ENCODE measurements around the gene FAM163B.
"Not testable (repeated sequence)": the region's sequence is repeated elsewhere in the genome, so short reads cannot be mapped to it uniquely, and the experiment has no call there.

Gene FAM163B

DNA sequence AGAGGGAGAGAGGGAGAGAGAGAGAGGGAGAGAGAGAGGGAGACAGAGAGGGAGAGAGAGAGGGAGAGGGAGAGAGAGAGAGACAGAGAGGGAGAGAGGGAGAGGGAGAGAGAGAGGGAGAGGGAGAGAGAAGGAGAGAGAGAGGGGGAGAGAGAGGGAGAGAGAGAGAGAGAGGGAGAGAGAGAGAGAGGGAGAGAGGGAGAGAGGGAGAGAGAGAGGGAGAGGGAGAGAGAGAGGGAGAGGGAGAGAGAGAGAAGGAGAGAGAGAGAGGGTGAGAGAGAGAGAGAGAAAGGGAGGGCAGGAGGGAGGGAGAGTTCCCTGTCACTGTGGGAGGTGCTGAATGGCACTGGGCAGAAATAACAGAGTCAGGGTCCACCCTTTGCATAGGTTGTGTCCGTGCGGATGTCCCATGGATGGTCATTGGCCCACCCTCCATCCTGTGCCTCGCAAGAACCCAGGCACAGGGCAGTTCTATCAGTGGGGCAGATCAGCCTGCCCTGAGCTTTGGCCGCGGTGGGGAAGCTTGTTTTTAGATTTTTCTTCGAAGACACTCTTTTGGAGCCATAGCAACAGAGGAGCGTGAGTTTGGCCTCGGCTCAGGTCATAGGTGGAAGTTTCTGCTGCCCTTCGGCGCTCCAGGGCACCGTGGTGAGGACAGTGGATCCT lies 44.6 kb downstream of the FAM163B start:
- DNase-seq: no peak

DNA sequence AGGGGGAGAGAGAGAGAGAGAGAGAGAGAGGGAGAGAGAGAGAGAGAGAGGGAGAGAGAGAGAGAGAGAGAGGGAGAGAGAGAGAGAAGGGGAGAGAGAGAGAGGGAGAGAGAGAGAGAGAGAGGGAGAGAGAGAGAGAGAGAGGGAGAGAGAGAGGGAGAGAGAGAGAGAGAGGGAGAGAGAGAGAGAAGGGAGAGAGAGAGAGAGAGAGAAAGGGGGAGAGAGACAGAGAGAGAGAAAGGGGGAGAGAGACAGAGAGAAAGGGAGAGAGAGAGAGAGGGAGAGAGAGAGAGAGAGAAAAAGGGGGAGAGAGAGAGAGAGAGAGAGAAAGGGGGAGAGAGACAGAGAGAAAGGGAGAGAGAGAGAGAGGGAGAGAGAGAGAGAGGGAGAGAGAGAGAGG lies 45.4 kb downstream of the FAM163B start:
- DNase-seq: not testable (repeated sequence)

DNA sequence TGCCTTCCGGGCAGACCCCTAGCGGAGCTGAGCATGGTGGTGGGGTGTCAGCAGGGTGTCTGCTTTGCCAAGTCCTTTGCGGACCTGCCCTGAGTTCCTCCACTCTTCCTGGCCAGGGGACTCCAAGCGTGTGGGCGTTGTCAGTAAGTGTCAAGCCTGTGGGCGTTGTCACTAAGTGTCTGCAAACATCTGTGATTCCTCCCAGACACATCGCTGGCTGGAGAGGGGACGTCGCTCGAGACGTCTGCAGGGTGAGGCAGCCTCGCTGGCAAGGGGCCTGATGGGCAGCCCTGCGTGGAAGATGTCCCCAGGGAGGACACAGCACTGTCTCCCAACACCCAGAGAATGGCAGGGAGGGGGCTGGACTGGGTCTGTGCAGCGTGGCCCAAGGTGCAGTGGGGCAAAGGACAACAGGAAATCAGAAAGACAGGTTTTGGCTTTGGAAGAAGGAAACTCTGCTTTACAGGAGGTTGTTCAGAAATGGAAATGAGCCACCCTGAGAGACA lies 45.8 kb downstream of the FAM163B start:
- DNase-seq: no peak

DNA sequence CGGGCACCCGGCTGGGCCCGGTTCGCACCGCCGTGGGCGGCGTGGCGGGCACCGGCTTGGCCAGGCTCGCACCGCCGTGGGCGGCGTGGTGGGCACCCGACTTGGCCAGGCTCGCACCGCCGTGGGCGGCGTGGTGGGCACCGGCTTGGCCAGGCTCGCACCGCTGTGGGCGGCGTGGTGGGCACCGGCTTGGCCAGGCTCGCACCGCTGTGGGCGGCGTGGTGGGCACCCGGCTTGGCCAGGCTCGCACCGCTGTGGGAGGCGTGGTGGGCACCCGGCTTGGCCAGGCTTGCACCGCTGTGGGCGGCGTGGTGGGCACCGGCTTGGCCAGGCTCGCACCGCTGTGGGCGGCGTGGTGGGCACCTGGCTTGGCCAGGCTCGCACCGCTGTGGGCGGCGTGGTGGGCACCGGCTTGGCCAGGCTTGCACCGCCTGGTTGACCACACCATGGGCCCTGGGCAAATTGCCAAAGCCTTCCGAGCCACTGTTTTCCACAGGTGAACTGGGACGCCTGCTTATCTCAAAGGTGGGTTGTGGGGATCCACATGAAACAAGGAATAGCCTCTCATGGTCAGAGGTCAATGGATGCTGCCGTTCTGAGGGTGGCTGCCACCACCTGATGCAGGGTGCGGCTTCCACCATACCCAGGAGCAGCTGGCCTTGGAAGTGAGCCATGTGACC lies 46.4 kb downstream of the FAM163B start:
- no peak for DNase-seq

DNA sequence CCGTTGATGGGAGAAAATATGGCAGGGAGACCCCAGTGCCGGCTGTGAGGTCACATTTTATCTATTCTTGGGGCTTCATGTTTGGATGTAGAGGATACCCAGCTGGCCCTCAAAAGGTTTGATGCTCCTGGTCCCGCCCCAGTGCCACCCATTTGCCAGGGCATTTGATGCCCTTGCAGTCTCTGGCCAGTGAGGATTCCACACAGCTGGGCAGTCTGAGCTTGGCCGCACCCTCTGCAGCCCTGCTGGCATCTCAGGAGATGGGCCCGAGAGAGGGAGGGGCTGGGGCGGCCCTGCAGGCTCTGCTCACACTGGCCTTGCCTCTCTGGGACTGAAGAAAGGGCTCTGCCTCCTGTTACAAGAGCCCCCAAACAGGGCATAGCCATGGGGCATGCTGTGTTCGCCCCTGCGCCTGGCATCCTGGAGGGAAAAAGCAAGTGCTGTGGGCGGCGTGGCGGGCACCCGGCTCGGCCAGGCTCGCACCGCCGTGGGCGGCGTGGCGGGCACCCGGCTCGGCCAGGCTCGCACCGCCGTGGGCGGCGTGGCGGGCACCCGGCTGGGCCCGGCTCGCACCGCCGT lies 47.1 kb downstream of the FAM163B start:
- DNase-seq: no peak

DNA sequence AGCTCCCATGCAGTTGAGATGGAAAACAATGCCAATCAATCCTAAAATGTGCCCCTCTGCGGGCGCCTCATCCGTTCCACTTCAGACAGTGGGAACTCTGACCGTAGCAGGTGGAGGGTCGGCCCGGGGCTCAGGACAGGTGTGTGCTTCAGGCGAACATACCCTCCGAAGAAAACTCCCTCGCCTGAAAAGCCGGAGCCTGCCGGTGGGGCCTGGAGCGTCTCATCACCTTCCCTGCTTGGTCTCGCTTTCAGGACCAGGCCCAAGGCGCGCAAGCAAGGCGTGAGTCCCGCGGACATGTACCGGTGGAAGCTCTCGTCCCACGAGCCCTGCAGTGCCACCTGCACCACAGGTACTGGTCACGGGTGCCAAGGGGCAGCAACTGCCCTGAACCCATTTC lies 48.2 kb downstream of the FAM163B start:
- DNase-seq: no peak

DNA sequence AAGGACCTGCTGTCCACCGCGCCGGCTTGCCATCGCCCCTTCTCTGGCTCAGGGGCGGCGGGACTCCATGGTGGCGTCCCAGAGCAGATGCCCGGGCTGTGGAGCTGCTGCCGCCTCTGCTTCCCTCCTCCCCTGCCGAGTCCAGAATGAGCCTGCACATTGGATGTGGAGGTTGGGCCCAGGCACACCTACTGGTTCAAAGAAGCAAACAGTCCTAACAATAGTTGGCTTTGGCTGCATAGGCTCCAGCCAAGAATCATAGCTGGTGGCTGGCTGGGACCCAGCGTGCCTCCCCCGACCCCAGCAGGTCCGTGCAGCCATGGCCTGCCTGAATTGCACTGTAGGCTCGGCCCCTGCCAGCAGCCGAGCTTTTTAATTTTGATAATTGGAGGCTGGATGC lies 48.9 kb downstream of the FAM163B start:
- DNase-seq: no peak

DNA sequence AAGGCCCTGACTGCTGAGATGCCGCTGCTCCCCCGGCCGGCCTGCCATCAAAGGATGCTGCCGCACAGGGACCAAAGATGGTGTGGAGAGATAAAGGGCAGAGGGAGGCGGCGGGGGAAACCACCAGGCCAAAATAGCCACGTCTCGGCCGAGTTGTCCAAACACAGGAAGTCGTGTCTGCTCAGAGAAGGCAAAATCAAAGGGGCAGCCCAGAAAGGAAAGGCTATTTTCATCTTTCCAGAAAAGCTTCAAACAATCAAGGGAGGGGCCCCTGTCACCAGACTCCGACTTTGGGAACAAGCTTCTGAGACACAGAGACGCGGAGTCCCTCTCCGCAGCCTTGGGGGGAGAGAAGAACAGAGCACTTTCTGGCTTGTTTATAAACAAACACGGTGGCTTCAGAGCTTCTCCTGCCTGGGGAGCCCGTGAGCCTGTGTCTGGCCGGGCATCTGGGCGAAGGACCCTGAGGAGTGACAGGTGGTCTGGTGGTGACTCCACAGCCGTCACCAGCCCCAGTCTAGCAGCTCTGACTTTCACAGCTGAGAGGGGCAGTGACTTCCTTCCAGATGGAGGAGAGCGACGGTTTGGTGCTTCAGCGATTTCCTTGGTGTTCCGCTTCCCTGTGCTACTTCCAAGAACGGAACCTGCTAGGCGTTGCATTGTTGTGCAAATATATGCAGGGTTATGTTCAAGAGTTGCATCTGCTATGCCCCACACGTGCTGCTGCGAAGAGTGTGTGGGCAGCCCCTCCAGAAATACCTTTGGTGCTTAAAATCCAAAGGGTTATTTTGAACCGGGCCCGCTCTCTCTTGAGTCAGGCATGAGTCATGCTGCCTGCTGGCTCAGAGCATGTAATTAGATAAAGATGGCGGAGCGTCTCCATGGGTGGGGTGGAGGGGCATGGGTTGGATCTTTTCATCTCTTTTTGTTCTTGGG lies 50.7 kb downstream of the FAM163B start:
- peak; percentile 47 for DNase-seq

DNA sequence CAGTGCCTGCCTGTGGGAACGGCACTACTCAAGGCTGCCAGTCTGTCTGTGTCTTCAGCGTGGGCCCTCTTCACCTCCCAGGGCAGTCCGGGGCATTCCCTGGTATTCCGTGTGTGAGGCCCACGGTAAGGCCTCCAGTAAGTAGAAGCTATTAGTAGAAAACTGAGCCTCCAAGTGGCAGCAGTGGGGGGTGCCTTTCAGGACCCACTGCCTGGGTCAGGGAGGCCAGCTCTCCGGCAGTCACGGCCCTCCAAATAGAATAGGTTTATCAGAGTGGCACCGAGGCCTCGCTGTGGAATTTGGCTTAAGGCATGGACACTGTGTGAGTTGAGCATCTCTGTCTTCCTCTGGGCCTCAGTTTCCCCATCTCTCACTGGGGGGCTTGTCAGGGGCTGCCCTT lies 51.6 kb downstream of the FAM163B start:
- no peak for DNase-seq

DNA sequence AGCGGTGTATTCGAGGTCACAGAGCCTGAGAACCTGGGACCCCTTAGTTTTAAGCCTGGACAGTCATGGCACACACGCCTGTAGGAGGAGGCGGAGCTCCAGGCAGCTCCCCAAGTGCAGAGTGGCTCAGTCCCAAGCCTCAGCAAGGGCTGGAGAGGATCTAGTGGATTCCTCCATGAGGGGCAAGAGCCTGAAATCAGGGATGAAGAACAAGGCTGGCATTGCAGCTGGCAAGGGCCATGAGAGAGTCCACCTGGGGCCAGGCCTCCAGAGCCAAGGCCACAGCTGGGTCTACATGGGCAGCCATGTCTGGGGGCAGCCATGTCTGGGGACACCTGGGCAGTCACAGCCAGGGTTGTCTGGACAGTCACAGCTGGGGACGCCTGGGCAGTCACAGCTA lies 52.8 kb downstream of the FAM163B start:
- no peak for DNase-seq

DNA sequence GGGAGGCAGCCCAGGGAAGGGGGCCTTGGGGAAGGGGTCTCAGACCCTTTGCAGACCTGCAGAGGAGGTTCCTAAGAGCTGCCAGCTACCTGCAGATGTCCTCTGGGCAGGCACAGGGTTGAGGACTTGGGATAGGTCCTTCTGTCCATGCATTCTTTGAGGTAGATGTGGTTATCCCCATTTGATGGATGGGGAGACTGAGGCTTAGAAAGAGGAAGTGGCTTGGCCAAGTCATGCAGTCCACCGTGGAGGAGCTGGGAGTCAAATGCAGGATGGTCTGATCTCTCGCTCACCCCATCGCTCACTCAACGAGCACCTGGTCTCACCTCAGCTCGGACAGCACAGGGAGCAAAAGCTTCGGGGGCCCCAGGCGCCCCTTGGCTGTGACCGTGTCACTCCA lies 54.5 kb downstream of the FAM163B start:
- no peak for DNase-seq

DNA sequence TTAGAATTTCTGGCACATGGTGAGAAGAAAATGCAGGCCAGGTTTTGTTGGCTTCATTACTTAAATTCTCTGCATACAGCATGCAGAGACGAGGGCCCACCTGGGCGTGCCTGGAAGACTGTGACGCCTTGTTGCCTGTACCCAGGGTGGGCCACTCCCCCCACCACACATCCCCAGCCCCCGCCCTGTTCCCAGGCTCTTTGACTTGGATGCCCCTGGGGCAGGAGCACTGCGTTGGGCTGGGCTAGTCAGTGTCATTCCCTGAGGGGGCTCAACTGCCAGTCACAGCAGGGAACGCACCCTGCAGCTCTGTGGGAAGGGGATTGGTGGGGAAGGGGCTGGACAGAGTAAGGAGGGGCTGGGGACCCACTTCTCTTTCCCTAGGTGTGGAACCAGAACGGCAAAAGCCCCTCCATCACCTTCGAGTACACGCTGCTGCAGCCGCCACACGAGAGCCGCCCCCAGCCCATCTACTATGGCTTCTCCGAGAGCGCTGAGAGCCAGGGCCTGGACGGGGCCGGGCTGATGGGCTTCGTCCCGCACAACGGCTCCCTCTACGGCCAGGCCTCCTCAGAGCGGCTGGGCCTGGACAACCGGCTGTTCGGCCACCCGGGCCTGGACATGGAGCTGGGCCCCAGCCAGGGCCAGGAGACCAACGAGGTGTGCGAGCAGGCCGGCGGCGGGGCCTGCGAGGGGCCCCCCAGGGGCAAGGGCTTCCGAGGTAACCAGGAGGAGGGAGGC lies 55.0 kb downstream of the FAM163B start:
- no peak for DNase-seq

DNA sequence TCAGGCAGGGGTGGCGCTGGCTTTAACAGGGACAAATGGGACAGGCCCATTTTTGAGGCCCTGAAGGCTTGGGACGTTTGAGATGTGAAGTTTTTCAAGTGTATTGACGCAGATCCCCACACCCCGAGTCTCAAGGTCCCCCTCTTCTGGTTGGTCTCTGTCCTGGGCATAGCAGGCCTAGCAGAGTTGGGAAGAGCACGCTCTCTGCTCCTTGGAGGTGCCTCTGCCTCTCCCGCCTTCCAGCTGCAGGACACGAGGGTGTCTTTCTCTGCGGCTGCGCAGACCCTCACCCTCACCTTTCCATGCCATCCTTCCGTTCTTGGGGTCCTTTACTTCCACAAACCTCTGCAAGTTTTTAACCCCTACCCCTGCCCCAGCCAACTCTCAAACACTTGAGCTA lies 56.1 kb downstream of the FAM163B start:
- DNase-seq: no peak

DNA sequence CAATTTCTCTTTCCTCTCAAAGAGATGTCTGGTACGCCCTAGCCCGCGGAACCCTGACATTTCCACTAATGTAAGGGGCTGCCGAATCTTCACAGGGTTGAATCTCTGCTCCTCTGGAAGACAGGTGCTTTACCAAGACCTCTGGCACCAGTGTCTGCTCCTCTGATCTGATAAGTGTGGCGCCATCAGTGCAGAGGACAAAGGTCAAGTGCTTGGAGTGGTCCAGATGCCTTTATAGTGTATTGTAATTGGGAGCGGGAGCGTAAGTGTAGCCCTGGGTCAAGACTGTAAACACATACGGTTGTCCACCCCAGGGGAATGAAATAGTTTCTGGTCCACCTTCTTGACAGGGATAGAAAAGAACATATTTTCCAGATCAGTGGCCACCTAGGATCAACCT lies 57.0 kb downstream of the FAM163B start:
- DNase-seq: no peak

DNA sequence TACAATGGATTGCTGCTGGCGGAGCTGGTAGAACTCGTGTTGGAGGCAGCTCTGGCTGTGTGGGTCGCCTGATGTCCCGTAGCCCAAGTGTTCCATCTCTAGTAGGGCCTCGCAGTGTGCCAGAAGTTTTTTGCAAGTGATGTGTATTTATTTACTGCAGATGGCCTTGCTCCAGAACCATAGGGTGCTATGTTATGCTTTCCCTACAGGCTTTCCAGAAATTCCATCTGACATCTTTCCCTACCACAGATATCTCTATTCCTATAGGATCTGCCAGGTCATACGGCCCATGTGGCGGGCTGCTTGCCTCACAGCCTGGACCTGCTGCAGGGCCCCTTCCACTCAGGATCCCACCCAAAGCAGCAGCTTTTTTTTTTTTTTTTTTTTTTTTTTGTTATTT lies 57.7 kb downstream of the FAM163B start:
- DNase-seq: no peak

DNA sequence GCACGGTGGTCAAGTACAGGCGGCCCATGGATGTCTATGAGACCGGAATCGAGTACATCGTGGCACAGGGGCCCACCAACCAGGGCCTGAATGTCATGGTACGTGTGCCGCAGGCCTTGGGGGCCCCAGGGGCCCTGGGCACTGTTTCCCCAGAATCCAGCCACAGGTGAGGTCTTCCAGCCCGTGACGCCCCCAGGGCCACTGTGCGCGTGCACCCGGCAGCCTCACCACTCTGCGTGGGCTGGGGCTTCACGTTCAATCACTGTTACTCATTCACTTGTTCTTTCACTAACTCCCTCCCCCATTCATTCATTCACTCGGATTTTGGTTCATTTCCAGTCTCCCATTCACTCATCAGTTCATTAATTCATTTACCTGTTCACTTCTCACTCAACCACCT lies 62.1 kb downstream of the FAM163B start:
- no peak for DNase-seq

DNA sequence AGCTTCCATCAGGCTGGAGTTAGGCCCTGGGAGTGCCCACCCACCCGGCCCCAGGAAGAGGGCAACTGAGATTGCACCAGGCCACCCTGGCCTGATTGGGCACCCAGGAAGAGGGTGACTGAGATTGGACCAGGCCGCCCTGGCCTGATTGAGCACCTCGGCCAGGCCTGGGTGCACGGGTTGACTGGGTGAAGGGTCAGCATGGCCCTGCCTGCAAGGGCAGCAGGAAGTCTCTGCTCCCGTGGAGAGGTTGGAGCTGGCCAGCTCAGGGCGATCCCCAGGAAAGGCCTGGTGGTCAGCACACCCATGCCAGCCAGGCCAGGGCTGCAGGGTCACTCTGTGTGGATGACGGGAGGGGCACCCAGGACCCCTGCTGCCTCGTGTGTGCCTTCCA lies 62.9 kb downstream of the FAM163B start:
- DNase-seq: no peak

DNA sequence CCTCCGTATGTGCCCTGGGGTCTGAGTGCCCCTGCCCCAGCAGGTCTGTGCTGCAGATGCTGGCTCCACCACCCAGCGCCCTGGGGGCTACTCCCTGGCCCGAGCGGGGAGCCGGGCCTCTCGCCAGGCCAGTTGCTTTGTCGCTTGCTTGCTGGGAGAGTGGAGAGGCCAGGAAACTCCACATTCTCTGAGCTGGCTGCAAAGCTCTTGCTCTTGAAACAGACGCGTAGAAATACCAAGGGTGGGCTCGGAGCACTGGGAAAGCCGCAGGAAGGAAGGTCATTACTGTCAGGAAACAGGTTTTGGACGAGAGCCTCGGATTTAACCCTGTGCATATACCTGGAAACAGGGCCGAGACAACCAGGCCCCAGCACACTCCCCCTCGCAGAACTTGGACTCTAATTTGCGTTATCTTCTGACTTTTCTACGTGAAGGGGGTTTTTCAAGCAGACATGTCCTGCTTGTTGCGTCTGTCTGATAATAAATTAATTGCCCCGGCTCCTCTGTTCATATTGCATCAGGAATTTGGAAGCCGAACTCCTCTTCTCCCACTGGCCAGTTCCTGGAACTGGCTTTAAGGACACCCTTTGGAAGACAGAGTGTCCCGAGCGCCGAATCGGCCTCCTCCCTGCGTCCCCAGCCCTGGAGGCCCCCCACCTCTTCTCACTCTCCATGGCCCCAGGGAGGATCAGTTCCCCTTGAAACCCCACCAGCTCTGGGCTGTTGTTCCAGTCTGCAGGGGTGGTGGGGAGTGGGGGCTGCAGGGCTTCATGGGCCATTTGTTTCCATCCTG lies 63.5 kb downstream of the FAM163B start:
- no peak for DNase-seq

DNA sequence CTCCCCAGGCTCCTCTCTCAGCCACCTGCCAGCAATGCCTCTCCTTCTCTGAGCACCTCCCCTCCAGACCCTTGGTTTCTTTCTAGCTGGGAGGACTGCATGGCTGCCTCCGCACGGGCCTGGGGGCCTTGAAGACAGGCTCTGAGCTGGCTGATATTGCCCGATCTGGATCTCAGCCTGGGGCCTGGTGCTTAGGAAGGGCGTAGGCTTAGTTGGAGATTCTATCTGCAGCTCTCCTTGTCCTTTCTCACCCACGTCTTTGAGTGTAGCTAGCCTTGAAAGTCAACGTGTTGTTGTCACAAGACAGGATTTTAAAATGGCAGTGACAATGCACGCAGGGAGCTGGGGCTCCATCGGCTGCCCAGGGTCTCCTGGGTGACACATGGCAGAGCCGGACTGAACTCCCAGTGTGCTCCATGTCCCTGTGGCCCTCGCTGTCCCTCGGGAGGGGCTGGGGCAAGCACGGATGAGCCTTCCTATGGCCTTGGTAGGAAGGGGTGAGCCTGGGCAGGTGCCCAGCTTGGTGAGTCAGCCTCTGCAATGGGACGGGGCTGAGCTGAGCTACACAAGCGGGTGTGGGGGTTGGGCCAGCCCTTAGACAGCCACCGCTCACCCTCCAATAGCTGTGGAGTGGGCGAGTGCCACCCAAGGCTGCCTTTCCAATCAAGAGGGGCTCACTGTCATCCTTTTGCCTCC lies 65.3 kb downstream of the FAM163B start:
- no peak for DNase-seq

DNA sequence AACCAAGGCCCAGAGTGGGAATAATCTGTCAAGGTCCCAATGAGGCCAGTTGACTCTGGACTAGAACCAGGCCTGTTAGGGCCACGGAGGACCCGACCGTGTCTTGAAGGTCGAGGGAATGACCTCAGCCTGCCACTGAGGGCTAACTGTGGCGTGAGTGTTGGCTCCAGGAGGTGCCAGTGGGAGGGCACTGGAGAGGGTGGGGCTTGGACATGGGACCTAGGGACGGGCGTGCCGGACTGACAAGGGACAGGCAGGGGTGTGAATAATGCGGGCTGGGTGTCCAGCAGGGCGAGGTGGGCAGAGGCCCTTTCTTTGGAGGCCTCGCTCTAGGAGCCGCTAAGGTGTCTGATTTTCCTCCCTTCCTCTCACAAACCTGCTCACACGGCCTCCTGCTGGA lies 67.2 kb downstream of the FAM163B start:
- no peak for DNase-seq

DNA sequence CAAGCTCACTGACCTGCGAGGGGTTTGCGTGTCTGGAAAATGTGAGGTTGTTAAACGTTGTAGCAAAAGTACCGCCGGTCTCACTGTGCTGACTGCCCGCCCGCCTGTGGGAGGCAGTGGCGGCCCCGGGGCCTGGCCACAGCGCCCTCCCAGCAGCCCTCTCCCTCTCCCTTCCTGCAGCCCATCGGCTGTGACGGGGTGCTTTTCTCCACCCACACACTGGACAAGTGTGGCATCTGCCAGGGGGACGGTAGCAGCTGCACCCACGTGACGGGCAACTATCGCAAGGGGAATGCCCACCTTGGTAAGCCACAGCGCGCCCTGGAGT lies 68.5 kb downstream of the FAM163B start:
- no peak for DNase-seq

All from suppressor macrophage treated with lipopolysaccharide for 4 hours (primary cell).